HG03558 (cell line): Measurements from ENCODE around the gene ITGA1.
"Not testable (repeated sequence)": the region's sequence is repeated elsewhere in the genome, so short reads cannot be mapped to it uniquely, and the experiment has no call there.

ENCODE experiments used
- ATAC-seq: cut with Tn5 transposase; IDR thresholded peaks from one replicate; pipeline ENCODE4 v1.9.1; 2021; ENCODE audit warnings: moderate number of reproducible peaks; ENCODE audit not compliant: unreplicated experiment; ENCODE audit errors: extremely low read depth

The ITGA1 gene

DNA sequence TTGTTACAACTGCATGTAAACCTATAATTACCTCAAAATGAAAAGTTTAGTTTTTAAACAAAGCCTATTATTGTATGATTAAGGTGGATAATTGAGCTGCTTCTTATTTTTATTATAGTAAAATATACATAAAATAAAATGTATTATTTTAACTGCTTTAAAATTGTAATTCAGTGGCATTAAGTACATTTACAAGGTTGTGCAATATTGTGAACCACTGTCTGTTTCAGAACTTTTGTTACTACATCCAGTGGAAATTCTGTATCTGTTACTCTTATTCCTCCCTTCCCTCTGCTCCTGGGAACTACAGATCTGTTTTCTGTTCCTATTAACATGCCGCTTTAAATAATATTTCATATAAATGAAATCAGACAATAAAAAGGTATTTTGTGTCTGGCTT, 37.1 kb downstream of the ITGA1 start:
- no peak for ATAC-seq

DNA sequence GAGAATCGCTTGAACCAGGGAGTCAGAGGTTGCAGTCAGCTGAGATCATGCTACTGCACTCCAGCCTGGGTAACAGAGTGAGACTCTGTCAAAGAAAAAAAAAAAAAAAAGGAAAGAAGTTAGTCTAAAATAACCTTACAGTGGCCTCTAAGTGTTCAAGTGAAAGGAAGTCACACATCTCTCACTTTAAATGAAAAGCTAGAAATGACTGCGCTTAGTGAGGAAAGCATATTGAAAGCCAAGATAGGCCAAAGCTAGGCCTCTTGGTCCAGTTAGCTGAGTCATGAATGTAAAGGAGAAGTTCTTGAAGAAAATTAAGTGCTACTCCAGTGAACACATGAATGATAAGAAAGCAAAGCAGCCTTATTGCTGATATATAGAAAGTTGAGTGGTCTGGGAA, 38.1 kb downstream of the ITGA1 start:
- peak; percentile 99 for ATAC-seq

DNA sequence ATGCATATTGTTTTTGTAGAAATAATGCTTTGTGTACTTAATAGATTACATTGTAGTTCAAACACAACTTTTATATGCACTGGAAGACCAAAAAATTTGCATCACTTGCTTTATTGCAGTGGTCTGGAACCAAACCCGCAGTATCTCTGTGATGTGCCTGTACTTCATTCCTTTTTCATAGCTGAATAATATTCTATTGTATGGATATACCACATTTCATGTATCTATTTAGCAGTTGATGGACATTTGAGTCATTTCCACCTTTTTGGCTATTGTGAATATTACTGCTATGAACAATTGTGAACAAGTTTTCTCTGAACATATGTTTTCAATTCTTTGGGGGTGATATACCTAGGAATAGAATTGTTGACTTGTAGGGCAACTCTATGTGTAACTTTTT, 40.1 kb downstream of the ITGA1 start:
- ATAC-seq = no peak

DNA sequence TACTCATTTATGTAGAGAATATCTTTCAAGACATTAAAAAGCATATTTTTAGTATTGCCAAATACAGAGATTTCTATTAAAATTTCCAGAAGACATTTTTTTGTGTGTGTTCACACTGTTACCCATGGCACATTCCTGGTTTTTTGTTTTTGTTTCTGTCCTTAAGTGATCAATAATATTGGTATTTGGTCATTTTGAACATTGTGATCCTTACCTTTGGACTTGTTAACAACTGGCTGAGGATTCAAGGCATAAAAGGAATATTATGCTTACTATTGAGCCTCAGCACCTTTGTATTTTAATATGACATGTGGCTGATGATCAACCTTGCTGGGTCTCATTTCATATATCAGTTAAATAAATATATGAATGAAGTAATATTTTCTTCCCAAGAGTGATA, 41.9 kb downstream of the ITGA1 start:
- no peak for ATAC-seq

DNA sequence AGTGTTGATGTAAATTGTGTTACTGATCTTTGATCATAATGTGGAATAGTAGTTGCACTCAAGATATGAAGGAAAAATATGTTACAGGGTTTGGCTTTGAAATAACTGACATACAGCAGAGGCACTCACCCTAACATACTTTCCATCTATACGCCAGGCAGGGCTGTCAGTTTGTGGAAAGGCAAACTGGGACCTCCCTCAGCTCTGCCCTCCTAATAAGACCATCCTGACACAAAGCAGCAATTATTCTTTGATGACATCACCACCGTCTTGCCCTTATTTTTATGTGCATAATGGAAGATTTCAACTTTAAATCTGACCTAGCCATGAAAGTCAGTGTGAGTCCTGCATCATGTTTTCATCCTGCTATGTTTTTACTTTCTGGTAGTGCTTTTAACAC, 42.9 kb downstream of the ITGA1 start:
- no peak for ATAC-seq

DNA sequence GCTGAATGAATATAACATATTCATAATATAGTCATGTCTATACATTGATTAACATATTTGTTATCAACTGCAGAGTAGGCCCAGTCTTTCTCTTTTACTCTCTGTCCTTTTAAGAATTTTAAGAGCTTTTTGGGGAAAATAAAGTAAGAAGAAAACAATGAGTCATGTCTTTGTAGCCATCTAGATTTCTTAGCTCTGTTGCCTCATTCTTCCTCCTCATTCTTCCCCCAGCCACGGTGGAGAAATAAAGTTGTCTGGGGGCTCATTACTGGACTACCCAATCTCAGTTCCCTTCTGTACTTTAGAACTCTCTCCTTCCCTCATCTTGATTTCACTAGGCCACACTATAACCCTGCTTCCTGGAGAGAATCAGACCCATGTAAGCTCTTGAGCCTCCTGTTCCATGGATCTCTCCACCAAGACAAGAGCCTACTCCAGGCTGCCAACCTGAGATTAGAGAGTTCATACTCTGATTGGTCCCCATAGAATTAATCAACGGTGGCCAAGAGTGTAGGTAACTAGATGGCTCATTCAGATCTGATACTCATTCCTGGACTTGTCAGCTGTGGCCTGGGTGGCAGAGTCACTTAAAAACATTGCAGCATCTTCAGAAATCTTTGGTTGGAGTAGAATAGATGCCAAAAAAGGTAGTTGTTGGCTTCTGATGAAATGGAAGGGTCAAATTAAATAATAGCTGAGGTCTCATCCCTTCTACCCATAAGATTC, 44.2 kb downstream of the ITGA1 start:
- ATAC-seq = no peak

DNA sequence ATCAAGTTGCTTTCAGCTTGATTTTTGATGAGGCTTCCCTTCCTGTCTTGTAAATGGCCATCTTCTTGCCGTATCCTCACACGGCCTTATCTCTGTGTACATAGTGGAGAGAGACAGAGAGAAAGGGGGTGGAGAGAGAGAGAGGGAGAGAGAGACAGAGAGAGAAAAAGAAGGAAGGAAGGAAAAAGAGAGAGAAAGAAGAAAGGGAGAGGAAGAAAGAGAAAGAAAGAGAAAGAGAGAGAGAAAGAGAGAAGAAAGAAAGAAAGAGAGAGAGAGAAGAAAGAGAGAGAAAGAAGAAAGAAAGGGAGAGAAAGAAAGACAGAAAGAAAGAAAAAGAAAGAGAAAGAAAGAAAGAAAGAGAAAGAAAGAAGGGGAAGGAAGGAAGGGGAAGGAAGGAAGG, 46.6 kb downstream of the ITGA1 start:
- ATAC-seq = no peak

DNA sequence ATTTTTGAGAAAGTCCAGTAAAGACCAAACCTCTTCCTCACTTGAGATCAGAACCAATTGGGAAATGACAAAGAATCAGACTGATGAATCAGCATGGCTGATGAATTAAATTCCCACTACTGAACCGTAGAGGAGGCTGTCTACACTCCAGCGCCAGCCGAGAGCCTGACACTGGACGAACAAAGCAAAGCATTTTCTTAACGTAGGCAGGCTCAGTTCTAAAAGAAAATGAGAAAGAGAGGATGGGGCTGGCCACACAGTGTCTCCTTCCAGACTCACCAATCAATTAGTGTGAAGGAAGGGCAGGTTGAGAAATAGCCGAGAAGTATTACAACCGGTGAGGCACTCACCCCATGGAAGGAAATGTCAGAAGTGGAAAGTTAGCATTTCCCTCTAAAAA, 49.4 kb downstream of the ITGA1 start:
- no peak for ATAC-seq

DNA sequence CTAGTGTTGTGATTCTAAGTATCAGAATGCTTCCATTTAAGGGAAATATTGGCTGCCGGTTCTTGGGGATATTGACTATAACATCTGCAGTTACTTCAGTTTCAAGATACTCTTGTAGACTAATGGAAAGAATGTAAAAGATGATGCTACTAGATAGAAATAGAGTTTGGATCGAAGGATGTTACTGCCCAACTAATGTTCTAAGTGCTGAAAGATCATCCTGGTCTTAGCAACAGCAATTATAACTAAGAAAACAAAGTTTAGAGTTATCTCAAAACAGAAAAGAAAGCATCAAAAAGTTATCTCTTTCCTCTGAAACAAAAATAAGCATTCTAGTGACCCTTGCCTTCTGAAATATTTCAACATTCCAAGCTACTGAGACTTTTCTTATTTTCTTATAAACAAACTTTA, 49.9 kb downstream of the ITGA1 start:
- ATAC-seq = no peak

DNA sequence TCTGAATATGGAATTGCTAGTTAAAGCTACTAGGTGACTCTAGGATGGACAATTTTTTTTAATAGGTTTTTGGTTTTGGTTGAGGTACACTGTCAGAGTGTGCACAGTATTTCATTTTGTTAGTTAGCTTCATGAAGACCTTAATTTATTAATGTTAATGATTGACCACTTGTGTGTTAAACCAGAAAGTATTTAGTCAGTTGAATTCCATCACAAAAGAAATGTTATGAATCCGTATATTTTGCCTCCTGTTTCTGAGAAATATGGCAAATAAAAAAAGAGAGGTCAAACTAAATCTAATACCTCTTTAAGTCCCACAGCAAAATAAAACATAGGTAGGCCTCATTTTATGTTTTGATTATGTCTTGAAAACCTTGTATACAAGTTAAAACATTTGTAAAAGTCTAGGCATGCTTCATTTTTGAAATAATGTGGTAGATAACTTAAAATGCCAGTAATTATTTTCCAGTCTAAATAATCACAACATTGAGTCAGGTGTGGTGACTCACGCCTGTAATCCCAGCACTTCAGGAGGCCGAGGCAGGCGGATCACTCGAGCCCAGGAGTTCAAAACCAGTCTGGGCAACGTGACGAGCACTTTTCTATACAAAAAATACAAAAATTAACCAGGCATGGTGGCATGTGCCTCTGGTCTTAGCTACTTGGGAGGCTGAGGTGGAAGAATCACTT, 50.8 kb downstream of the ITGA1 start:
- no peak for ATAC-seq

DNA sequence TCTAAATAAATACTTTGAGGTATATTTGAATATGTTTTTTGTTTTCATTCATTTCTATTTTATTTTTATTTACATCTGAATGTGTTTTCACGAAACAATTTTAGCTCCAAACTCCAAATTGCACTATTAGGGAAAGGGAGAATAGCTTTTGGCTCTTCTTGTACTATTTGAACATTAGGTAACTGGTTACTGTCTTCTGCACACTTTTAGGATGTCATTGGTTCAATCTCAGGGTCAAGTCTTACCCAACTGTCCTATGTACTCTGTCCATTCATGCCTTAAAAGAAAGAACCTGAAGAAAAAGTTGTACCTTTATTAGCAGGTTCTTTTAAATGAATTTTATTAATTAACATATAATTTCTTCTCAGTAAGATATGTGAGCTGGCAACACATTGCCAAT, 51.6 kb downstream of the ITGA1 start:
- ATAC-seq = no peak

DNA sequence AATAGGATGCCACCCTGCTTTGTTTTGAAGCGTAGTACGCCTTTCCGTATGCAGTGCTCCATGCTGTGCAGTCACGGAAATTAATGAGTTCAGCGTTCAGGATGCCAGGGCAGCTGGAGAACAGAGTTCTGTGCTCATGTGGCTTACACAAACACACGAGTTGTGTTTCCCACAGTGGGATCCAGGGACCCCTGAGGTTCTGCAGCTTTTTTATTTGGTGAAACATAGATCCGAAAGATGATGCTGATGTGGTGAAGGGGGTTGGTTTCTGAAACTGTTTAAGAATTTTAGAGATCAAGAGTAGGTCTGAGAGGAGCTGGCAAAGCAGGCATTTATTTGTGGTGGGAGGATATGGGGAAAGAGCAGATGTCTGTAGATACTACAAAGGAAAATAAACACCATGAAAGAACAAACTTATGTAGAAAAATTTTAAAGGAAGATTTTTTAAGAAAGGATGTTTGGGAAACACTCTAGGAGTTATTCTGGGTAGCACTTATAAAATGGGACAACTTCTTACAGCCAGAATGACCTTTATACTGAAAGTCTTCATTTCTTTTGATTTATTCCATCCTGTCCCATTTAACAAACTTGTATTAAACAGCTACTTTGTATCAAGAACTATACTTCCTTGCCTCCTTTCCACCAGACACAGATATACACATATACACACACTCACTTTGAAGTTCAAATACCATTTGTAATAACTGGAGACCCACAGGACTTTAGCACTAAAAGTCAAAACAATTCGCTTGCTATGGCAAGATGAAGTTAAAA, 52.7 kb downstream of the ITGA1 start:
- no peak for ATAC-seq

DNA sequence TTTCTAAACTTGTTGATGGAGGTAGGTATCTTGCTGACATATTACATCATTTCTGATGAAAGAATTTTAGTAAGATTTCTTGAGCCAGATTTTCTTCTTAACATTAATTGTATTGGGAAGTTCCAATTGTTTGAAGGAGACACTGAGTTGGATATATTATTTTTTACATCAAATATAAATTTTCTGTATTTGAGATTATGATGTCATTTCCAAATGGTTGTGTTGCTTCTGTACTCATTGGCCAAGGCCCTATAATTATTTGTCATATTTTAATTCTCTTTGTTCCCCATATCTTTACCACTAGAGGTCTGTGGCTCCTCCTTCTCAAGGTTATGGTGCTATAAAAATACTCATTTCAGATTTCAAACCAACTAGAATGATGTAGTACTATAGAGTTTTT, 53.4 kb downstream of the ITGA1 start:
- ATAC-seq = no peak

DNA sequence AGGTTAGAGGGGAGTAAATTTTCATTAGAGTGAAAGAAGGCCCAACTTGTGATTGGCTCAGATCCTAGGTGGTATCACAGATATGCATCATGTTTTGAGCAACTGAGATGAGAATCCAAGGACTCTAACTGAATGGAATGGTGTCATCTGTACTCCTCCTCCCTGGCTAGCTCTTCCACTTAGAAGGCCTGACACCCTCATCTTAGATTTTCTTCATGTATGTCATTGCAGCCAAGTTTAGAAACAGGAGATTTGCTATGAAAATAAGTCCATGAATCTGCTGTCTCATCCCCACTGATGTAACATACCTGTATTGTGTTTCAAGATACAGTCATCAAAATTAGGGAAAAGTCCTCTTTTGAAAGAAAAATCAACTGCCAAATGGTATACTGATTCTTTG, 54.4 kb downstream of the ITGA1 start:
- no peak for ATAC-seq

DNA sequence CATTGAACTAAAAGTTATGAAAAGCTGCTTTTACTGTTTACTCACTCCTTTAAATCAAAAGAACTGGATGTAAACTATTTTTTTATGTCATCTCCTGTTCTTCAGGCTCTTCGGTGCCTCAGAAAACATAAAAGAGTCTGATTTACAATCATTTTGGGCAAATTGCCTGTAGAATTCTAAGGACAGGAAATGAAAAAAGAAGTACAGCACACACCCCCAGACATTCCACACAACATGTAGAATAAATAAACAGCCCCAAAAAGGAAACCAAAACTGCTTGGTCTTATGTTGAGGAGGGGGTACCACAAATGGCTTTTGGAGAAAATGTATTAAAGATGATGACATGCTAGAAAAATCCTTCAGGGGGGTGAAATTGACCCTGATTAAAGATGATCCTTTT, 57.2 kb downstream of the ITGA1 start:
- no peak for ATAC-seq

DNA sequence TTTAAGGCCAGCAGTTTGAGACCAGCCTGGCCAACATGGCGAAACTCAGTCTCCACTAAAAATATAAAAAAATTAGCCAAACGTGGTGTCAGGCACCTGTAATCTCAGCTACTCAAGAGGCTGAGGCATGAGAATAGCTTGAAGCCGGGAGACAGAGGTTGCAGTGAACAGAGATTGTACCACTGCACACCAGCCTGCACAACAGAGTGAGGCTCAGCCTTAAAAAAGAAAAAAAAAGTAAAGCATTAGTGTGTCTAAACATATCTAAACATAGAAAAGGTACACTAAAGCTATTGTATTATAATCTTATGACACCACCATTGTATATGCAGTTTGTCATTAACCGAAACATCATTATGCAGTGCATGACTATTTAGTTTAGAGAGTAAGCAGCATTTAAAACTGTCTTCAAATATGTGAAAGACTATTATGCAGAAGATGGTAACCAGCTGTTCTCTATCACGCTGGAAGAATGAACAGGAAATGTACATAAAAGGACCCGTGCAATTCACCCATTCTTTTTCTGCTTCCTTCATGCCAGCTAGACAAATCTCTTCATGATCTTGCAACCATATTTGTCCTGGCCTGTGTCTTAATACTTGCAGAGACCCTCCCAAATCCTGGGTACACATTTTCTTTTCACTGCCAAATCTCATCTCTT, 58.6 kb downstream of the ITGA1 start:
- ATAC-seq = no peak

DNA sequence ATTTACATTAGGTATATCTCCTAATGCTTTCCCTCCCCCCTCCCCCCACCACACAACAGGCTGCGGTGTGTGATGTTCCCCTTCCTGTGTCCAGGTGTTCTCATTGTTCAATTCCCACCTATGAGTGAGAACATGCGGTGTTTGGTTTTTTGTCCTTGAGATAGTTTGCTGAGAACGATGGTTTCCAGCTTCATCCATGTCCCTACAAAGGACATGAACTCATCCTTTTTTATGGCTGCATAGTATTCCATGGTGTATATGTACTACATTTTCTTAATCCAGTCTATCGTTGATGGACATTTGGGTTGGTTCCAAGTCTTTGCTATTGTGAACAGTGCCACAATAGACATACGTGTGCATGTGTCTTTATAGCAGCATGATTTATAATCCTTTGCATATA, 61.0 kb downstream of the ITGA1 start:
- not testable (repeated sequence) for ATAC-seq

DNA sequence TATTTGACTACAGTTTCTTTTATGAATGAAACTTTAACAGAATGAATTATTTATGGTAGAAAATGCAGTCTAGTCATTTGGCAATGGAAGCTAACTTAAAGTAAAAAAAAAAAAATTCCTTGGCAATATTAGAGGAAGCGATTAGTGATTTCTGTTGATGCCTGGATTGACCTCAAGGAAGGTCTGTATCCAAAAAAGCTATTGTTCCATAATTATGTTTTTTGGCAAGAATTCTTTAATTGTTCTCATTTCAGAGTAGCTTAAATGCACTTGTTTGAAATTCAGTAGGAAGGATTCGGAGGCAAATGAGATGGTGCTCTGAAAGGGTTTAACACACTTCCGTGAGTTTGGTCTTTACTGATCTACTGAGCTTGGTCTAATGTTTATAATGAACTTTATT, 61.8 kb downstream of the ITGA1 start:
- no peak for ATAC-seq

DNA sequence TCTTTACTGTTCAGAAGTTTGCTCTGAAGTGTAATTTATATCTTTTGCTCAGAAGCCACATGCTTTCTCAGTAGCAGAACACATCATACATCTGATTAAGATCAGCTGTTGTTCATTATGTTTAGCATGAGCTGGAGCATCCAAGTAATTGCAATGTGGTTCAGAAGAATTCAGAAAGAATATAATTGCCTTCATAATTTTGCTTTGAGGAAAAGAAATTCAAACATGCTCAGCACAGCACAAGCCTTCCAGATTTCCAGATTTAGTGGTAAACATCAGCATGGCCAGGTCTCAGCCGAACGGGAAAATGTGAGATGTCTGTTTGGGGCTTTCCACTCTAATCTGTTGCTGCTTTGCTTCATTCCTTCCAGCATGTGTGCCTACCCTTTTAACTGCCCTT, 65.9 kb downstream of the ITGA1 start:
- no peak for ATAC-seq

DNA sequence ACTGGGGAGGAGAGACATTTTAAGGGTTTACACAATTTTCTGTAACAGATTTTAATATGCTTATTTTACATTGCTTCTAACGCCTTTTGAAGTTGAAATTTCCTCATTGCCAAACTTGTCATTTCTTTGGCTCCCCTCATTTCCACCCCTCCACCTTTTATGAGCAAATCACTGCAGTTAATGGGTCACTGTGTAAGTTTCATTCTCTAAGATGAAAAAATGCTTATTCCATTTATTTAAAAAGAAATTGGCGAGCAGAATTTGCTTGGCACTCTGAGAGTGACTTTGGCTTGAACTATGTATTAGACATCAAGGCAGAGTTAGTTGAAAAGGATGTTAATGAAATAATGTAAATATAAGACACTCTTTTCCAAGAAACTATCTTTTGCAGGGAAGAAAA, 66.6 kb downstream of the ITGA1 start:
- no peak for ATAC-seq

DNA sequence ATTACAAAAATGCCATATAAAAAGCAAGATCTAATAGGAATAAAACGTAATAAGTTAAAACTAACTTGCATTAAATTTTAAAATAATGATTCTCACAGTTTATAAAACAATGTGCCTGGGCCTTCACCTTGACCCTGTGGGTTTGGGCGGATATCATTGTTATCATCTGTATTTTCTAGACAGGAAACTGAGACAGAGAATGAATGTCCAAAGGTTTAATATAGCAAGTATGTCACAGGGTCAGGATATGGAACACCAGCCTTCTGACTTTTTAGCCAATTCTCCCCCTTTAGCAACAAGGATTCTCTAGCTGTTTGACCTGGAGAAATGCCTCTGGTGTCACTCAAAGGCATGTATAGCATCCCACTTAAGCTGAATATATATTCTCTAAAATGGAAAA, 67.2 kb downstream of the ITGA1 start:
- no peak for ATAC-seq
